Suprapubic skin (tissue), 4 donors: ENCODE data around the gene LMX1B.

ENCODE experiments used
- EP300 ChIP-seq: sonication (generic); formaldehyde crosslinking; IDR thresholded peaks from one replicate; pipeline ENCODE4 v1.6.1; 2017; ENCODE audit warnings: antibody characterized with exemption
- POLR2A ChIP-seq, 2 donors: fragments of 450-650 bp; IDR thresholded peaks; one replicate each; pipeline ENCODE4 v1.6.1; 2017; ENCODE audit warnings: antibody characterized with exemption in 2 of 2, mild to moderate bottlenecking in 2 of 2, moderate library complexity in 2 of 2
- POLR2AphosphoS5 ChIP-seq, 3 donors: sonication (generic); formaldehyde crosslinking; IDR thresholded peaks; one replicate each; pipeline ENCODE4 v1.6.1; 2017; ENCODE audit warnings: antibody characterized with exemption in 3 of 3
- TF ChIP-seq, protein P1 (sequence below), 2 donors: fragments of 200-600 bp in 1 of 2; fragments of 450-650 bp in 1 of 2; sonication (generic) in 1 of 2; IDR thresholded peaks; one replicate each; pipeline ENCODE4 v1.5.1; 2016 to 2019; ENCODE audit warnings: antibody characterized with exemption in 2 of 2, mild to moderate bottlenecking in 1 of 2, moderate library complexity in 1 of 2

DNA sequence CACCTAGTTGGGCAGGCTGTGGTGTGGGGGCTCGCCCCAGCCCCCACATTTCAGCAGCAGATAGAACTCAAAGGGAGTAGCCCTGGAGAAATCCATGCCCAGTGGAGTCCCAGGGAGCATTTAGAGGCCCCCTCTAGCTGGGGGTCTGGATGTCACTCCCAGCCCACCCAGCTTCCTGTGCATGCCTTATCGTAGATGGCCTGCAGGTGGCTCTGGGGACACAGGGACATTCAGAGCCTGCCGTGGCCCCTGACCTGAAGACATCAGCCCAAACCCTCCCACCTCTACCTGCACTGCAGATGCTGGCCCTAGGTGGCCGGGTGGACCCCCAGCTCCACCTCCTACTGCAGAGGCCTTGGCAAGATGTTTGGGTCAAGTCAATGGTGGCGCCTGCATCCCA lies 49.0 kb upstream of the LMX1B start:
- TF ChIP-seq, protein P1, sequence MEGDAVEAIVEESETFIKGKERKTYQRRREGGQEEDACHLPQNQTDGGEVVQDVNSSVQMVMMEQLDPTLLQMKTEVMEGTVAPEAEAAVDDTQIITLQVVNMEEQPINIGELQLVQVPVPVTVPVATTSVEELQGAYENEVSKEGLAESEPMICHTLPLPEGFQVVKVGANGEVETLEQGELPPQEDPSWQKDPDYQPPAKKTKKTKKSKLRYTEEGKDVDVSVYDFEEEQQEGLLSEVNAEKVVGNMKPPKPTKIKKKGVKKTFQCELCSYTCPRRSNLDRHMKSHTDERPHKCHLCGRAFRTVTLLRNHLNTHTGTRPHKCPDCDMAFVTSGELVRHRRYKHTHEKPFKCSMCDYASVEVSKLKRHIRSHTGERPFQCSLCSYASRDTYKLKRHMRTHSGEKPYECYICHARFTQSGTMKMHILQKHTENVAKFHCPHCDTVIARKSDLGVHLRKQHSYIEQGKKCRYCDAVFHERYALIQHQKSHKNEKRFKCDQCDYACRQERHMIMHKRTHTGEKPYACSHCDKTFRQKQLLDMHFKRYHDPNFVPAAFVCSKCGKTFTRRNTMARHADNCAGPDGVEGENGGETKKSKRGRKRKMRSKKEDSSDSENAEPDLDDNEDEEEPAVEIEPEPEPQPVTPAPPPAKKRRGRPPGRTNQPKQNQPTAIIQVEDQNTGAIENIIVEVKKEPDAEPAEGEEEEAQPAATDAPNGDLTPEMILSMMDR (IDR thresholded peaks at IDR 0.05): no peak
- no peak for TF ChIP-seq EP300
- no peak for TF ChIP-seq POLR2AphosphoS5 (IDR thresholded peaks at IDR 0.05)
- no peak for TF ChIP-seq POLR2A (IDR thresholded peaks at IDR 0.05)
